Measurements from ENCODE around the gene DLG3. TPM values are rescaled to one million over a fixed set of nuclear protein-coding genes. Genes with fewer than 3 reads are reported as not detected.
"Not testable (repeated sequence)": the region's sequence is repeated elsewhere in the genome, so short reads cannot be mapped to it uniquely, and the experiment has no call there.

The DLG3 gene
- total RNA-seq: 10 to 100 TPM; 25.4 to 29.0 TPM

DNA sequence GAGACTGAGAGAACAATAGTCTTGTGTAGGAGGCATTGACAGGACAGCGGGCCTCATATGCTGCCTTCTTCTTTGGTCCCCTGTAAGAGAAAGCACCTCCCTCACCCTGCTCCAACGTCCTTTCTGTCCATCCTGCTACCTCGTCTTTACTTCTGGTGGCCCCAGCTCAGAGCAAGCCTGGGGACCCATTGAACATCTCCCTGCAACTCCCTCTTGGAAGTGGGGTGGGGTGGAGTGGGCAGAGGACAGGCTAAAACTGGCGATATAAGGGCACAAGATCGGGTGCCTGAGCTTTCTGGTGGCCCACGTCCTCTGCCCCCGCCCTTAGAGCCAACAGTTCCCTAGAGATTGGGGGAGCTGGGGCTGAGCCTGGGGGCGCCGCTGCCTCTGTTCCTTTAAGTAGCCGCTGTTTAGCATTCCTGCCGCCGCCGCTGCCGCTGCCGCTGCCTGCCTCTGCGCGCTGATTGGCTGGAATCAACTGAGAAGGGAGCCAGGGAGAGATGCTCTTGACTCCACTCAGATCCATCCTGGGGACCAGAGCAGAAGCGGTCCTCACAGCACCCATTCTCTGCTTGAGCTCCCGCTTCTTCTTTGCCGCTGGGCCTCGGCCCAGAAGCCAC lies at the start of gene DLG3:
TSS of gene DLG3 (plus strand) at position 510 of the 620 bp plus-strand sequence. CDS start 367 bp downstream, outside the sequence.
- H3K36me3 Mint-ChIP-seq: no peaks in the 10 kb centered on the region
- no peaks in the 10 kb centered on the region for H3K9me3 Mint-ChIP-seq
- POLR2A ChIA-PET: interaction anchor here (1.1 kb wide), 1 partner anchor 11 kb away, joined by 3 read pairs; no protein-coding TSS in a partner anchor
- peak within 1 kb of the TSS; percentile 45 for H3K4me3 Mint-ChIP-seq
- ATAC-seq (ENCODE audit: low read depth) (peak; percentile 47), DNase-seq (no peak)
- peaks cover under 1% of the 10 kb centered on the region for H3K4me1 Mint-ChIP-seq
- no peak within 1 kb of the TSS for H3K27ac Mint-ChIP-seq
- peaks cover 53% of the 10 kb centered on the region for H3K27me3 Mint-ChIP-seq

DNA sequence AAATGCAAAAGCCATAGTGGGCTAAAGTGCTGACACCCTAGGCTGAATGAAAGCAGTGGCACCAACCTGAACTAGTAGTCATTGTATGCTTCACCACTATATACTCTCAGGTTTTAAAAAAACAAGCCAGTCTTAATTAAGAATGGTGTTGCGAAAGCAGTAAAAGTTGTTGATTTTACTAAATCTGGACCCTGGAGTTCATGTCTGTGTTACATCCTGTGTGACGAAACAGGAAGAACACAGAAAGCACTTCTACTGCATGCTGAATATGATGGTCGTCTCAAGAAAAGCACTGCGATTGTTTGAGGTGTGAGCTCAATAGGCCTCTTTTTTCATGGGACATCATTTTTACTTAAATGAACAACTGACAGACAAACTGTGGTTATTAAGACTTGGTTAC lies 45.7 kb upstream of the DLG3 start:
- Mint-ChIP-seq H3K9me3 (no peaks in the 10 kb centered on the region), H3K4me3 (no peak overlapping the region), H3K27me3 (no peaks in the 10 kb centered on the region), H3K4me1 (no peaks in the 10 kb centered on the region), H3K27ac (peak overlapping the region; percentile 65), H3K36me3 (peaks cover 26% of the 10 kb centered on the region)
- ATAC-seq (ENCODE audit: low read depth): peak; percentile 76
- POLR2A ChIA-PET: no interaction called here
- DNase-seq: no peak

DNA sequence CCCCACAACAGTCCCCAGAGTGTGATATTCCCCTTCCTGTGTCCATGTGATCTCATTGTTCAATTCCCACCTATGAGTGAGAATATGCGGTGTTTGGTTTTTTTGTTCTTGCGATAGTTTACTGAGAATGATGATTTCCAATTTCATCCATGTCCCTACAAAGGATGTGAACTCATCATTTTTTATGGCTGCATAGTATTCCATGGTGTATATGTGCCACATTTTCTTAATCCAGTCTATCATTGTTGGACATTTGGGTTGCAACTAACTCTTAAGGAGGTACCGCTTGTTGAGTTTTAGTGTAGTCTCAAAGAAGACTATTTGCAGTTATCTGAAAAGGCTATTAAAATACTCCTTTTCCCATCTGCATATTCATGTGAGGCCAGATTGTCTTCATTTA lies 44.5 kb upstream of the DLG3 start:
- ATAC-seq (ENCODE audit: low read depth); H3K4me1 Mint-ChIP-seq; POLR2A ChIA-PET; H3K27ac Mint-ChIP-seq; H3K9me3 Mint-ChIP-seq; H3K27me3 Mint-ChIP-seq; H3K4me3 Mint-ChIP-seq; DNase-seq: not testable (repeated sequence)
- peaks cover 24% of the 10 kb centered on the region for H3K36me3 Mint-ChIP-seq

DNA sequence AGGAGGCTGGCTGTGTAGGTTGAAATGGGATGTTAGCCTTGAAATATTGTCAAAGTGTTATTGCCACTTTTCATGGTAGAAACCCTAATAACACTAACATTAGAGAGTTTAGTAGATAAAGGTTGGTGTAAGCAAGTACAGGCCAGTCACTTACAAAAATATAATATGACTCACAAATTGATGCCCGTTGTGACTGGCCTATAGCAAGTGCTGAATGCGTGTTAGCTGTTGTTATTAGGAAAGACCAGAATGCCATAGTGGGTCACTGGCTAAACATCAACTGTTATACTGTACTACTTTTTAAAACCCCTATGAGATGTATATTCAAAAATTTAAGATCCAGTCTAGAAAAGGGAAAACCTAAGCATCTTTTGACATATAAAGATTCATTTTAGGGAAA lies 41.9 kb upstream of the DLG3 start:
- no peaks in the 10 kb centered on the region for H3K4me1 Mint-ChIP-seq
- H3K27ac Mint-ChIP-seq: no peak overlapping the region
- POLR2A ChIA-PET: no interaction called here
- no peak for DNase-seq
- no peak for ATAC-seq (ENCODE audit: low read depth)
- H3K9me3 Mint-ChIP-seq: no peaks in the 10 kb centered on the region
- no peaks in the 10 kb centered on the region for H3K27me3 Mint-ChIP-seq
- no peak overlapping the region for H3K4me3 Mint-ChIP-seq
- H3K36me3 Mint-ChIP-seq: peaks cover 16% of the 10 kb centered on the region

DNA sequence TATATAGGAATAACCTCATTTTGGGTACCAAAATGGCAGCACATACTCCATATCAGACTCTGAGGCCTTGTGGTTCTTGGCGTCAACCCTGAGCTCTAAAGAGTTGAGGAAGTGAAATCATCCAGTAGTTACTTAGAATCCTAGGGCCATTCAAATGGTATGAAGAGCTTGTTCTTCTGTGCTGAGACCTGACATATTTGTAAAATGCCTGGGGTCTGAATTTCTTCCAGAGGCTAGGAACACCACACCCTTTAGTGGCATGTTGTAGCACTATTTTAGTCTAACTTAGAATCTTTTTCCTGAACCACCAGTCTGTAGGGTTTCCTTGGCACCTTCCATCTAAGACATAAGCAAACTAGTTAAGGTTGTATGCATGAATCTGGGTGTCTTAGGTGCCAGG lies 39.6 kb upstream of the DLG3 start:
- no peaks in the 10 kb centered on the region for H3K27me3 Mint-ChIP-seq
- H3K27ac Mint-ChIP-seq: no peak overlapping the region
- ATAC-seq (ENCODE audit: low read depth) (no peak), DNase-seq (no peak)
- H3K36me3 Mint-ChIP-seq: peaks cover 17% of the 10 kb centered on the region
- H3K4me1 Mint-ChIP-seq: no peaks in the 10 kb centered on the region
- no peaks in the 10 kb centered on the region for H3K9me3 Mint-ChIP-seq
- no peak overlapping the region for H3K4me3 Mint-ChIP-seq
- POLR2A ChIA-PET: no interaction called here

- DNase-seq (no peak), ATAC-seq (ENCODE audit: low read depth) (no peak)
- Mint-ChIP-seq H3K9me3 (no peaks in the 10 kb centered on the region), H3K4me1 (no peaks in the 10 kb centered on the region), H3K36me3 (peaks cover 10% of the 10 kb centered on the region), H3K4me3 (no peak overlapping the region), H3K27me3 (no peaks in the 10 kb centered on the region), H3K27ac (no peak overlapping the region)
- POLR2A ChIA-PET: no interaction called here
Measured at GRCh38 chrX:70410921-70411320, 33.7 kb upstream of the DLG3 start.

- peaks cover 7% of the 10 kb centered on the region for H3K36me3 Mint-ChIP-seq
- no peak for ATAC-seq (ENCODE audit: low read depth)
- H3K9me3 Mint-ChIP-seq: no peaks in the 10 kb centered on the region
- no peak for DNase-seq
- no peaks in the 10 kb centered on the region for H3K4me1 Mint-ChIP-seq
- no peaks in the 10 kb centered on the region for H3K27me3 Mint-ChIP-seq
- H3K27ac Mint-ChIP-seq: no peak overlapping the region
- H3K4me3 Mint-ChIP-seq: no peak overlapping the region
- POLR2A ChIA-PET: no interaction called here
Measured at GRCh38 chrX:70411475-70411874, 33.2 kb upstream of the DLG3 start.

GRCh38 chrX:70421618-70422017 lies 23.0 kb upstream of the DLG3 start:
- POLR2A ChIA-PET: no interaction called here
- ATAC-seq (ENCODE audit: low read depth): no peak
- no peaks in the 10 kb centered on the region for H3K27me3 Mint-ChIP-seq
- H3K36me3 Mint-ChIP-seq: peaks cover 4% of the 10 kb centered on the region
- no peak overlapping the region for H3K27ac Mint-ChIP-seq
- H3K4me3 Mint-ChIP-seq: no peak overlapping the region
- H3K4me1 Mint-ChIP-seq: no peaks in the 10 kb centered on the region
- H3K9me3 Mint-ChIP-seq: no peaks in the 10 kb centered on the region
- no peak for DNase-seq

DNA sequence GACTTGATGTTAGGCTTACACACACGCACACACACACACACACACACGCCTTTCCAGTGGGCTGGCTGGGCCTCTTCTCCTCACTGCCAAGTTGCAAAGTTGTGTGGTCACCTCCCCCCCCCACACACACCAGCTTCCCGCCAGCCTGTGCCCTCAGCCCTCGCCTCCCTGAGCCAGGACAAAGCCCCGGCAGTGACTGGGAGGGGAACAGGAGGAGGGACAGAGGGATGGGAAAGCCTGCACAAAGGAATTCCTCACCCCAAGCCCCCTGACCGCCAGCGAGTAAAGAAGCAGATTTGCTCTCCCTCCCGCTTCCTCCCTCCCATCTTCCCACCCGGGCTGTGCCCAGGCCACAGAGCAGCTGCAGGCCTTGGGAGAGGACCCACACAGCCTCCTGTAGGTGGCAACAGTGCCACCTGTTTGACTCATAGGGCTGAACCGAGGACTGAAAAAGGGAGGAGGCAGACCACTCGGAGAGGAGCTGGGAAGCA lies 21.7 kb upstream of the DLG3 start, which contains the start of gene GDPD2:
TSS of gene GDPD2 (plus strand) at position 464 of the 491 bp plus-strand sequence. CDS start 1,671 bp downstream, outside the sequence.
- no peaks in the 10 kb centered on the region for H3K27me3 Mint-ChIP-seq
- H3K36me3 Mint-ChIP-seq: peaks cover 4% of the 10 kb centered on the region
- POLR2A ChIA-PET: interaction anchor here (1.5 kb wide), 1 partner anchor 11 kb away, joined by 5 read pairs; no protein-coding TSS in a partner anchor
- no peaks in the 10 kb centered on the region for H3K4me1 Mint-ChIP-seq
- no peak within 1 kb of the TSS for H3K4me3 Mint-ChIP-seq
- H3K27ac Mint-ChIP-seq: no peak within 1 kb of the TSS
- H3K9me3 Mint-ChIP-seq: no peaks in the 10 kb centered on the region
- no peak for DNase-seq
- ATAC-seq (ENCODE audit: low read depth): no peak

- no peaks in the 10 kb centered on the region for H3K4me1 Mint-ChIP-seq
- no peaks in the 10 kb centered on the region for H3K9me3 Mint-ChIP-seq
- ATAC-seq (ENCODE audit: low read depth) (no peak), DNase-seq (no peak)
- H3K36me3 Mint-ChIP-seq: peaks cover 4% of the 10 kb centered on the region
- H3K27ac Mint-ChIP-seq: no peak overlapping the region
- POLR2A ChIA-PET: no interaction called here
- H3K4me3 Mint-ChIP-seq: no peak overlapping the region
- H3K27me3 Mint-ChIP-seq: no peaks in the 10 kb centered on the region
Measured at GRCh38 chrX:70423936-70424675, 20.5 kb upstream of the DLG3 start.

DNA sequence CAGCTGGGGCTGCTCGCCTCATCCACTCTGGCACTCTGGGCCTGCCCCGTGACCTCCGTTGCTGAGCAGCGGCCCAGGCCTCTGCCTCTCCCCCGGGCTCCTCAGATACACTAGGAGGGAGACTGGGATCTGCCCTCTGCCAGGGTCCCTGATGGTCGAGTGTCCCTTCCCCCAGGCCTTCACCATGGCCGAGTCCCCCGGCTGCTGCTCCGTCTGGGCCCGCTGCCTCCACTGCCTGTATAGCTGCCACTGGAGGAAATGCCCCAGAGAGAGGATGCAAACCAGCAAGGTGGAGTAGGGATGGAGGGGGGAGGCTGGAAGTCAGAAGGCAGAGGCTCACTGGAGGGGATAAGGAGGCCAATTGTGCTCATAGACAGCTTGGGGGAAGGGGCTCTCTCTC lies 19.8 kb upstream of the DLG3 start:
- no peak for ATAC-seq (ENCODE audit: low read depth)
- Mint-ChIP-seq H3K27ac (no peak overlapping the region), H3K4me1 (no peaks in the 10 kb centered on the region), H3K9me3 (no peaks in the 10 kb centered on the region), H3K27me3 (no peaks in the 10 kb centered on the region), H3K4me3 (no peak overlapping the region), H3K36me3 (peaks cover 2% of the 10 kb centered on the region)
- no peak for DNase-seq
- POLR2A ChIA-PET: no interaction called here

DNA sequence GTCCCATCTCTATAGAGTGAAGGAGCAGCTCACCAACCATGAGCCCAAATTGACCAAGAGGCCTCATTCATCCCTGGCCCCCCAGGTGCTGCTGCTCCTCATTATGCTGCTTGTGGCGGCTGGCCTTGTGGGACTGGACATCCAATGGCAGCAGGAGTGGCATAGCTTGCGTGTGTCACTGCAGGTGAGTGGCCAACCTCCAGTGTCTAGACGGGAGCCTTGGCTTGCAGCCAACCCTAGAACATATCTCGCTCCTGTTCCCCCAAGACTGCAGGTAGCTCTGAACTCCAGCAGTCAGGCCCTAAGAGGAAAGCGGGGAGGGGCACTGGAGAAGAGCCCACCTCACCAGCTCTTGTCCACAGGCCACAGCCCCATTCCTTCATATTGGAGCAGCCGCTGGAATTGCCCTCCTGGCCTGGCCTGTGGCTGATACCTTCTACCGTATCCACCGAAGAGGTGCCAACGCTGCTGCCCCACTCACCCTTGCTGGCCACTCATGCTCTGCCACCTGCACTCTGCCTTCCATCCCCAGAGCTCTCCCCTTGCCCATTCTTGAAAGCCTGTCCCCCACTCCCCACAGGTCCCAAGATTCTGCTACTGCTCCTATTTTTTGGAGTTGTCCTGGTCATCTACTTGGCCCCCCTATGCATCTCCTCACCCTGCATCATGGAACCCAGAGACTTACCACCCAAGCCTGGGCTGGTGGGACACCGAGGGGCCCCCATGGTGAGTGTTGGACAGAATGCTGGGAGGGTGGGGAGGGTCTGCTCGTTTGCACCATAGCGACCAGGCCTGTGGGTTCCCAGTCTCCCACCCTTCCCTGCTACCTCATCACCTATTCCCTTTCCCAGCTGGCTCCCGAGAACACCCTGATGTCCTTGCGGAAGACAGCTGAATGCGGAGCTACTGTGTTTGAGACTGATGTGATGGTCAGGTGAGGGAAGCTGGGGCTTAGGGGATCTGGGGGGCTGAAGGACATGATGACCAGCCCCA lies 18.1 kb upstream of the DLG3 start:
- DNase-seq (no peak), ATAC-seq (ENCODE audit: low read depth) (no peak)
- no peaks in the 10 kb centered on the region for H3K9me3 Mint-ChIP-seq
- H3K36me3 Mint-ChIP-seq: no peaks in the 10 kb centered on the region
- H3K4me3 Mint-ChIP-seq: no peak overlapping the region
- H3K27ac Mint-ChIP-seq: no peak overlapping the region
- no peaks in the 10 kb centered on the region for H3K4me1 Mint-ChIP-seq
- POLR2A ChIA-PET: no interaction called here
- no peaks in the 10 kb centered on the region for H3K27me3 Mint-ChIP-seq

GRCh38 chrX:70427365-70427764 lies 17.3 kb upstream of the DLG3 start:
- H3K4me3 Mint-ChIP-seq: no peak overlapping the region
- no peaks in the 10 kb centered on the region for H3K36me3 Mint-ChIP-seq
- H3K9me3 Mint-ChIP-seq: no peaks in the 10 kb centered on the region
- H3K4me1 Mint-ChIP-seq: no peaks in the 10 kb centered on the region
- no peaks in the 10 kb centered on the region for H3K27me3 Mint-ChIP-seq
- ATAC-seq (ENCODE audit: low read depth) (no peak), DNase-seq (no peak)
- POLR2A ChIA-PET: no interaction called here
- no peak overlapping the region for H3K27ac Mint-ChIP-seq
